HG03135 (cell line): ENCODE results near the gene CPS1.

ENCODE experiments used
- ATAC-seq: cut with Tn5 transposase; IDR thresholded peaks from one replicate; pipeline ENCODE4 v1.9.1; 2021; ENCODE audit warnings: mild to moderate bottlenecking, moderate library complexity; ENCODE audit not compliant: unreplicated experiment

The CPS1 gene

DNA sequence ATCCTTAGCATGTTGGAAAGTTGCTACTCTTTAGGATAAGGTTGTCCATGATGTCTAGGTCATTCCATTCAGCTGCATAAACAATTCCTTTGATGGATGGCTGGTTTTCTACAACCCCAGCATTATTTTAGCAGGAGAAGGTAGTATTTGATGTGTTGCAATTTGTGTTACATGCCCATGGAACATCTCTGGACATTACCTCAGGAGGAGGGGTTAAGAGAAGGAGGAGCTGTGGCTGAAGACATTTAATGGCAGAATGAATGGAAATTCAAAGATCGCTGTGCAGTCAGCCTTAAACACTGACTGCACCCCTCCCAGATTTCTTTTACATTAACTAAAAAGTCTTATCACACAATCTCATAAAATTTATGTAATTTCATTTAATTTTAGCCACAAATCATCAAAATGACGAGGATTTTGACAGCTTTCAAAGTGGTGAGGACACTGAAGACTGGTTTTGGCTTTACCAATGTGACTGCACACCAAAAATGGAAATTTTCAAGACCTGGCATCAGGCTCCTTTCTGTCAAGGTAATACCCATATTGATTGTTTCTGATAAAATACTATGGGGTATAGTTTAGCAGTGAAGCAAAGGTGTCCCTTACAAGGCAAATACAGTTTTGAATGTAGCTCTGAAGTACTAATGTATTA, at the start of gene CPS1:
CPS1 (plus strand) TSS at position 271 of the 652 bp plus-strand sequence; CDS start at position 406, 135 bp downstream.
- ATAC-seq: no peak

DNA sequence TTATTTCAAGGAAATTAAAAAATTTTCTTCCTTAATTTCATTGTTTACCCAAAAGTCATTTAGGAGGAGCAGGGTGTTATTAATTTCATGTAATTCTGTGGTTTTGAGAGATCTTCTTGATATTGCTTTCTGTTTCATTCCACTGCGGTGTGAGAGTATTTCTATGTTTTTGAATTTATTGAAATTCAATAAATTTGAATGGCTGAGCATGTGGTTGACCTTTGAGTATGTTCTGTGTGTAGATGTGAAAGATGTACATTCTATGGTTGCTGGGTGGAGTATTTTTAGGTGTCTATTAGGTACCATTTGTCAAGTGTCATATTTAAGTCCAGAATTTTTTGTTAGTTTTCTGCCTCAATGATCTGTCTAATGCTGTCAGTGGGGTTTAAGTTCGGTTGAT, 40.5 kb upstream of the CPS1 start:
- ATAC-seq: no peak

DNA sequence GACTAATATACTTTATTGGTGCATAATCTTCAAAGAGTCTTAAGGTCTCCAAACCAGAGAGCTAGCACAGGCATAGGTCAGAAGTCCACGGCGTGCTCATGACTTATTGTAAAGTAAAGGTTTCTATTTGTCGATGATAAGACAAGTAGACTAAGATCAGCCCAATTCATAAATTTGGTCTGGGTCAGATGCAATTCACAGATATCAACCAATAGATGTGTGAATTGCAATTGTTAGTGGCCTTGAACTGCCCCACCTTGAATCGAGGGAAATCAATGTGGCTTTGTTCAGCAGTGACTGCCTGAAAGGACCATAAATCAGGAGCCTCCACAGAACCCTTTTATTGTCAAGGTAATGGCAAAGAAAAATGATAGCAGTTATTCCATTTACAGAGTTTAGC, 39.1 kb upstream of the CPS1 start:
- ATAC-seq: no peak

DNA sequence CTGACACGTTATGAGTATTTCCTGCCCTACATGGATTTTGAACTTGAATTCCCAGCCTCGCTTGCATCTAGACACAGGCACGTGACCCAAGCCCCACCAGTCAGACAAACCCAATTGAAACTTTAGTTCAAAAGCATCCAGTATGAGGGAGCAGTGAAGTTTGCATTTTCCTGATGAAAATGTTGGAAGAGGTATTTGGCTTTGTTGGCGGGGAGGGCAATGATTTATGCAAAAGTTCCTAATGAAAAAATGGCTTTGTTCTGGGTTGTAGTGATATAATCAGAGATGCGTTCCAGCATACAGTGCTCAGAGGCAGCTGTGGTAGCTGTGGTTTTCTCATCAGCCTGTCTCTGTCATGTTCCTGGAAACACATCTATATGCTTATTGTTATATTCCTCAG, 36.8 kb upstream of the CPS1 start:
- ATAC-seq: no peak

DNA sequence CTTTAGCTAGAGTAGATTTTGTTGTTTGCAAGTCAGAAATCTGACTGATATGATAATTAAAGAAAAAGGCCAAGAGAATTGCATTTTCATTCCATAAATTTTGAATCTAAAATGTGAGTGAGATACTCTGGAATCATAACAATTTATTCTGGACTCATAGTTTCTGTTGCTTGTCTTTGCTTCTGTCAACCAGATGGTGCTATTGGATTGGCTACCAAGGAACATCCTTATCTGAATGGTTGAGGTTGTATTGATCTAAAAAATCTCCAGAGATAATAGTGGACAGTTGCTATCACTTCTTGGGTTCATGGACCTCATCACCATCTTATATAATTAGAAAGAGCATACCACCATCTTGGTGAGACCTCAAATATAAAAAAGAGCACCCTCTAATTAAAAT, 34.0 kb upstream of the CPS1 start:
- ATAC-seq: no peak

DNA sequence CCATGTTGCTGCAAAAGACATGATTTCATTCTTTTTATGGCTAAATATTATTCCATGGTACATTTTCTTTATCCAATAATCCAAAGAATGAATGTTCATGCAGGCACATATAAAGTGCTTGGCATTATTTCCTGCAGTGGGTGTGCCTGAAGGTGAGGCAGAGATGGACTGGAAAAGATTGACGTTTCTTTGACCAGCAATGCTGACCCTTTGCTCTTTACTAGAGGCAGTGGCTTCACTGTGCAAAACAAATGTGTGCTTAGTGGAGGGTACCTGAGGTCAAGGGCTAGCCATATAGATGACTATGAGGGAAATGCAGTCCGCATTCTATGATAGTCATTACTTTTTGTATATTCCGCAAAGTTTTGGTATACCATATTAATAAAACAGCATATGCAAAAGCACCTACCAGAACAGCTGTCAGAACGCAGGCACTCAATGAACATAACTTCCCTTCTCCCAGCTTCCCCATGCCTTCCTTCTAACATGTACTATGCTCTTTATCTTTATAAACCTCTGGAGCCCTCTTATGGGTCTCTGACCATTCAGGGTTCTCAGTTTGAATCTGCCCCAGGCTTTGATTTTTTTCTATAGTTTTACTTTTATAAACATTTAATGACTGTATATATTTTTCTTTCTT, 32.6 kb upstream of the CPS1 start:
- no peak for ATAC-seq

DNA sequence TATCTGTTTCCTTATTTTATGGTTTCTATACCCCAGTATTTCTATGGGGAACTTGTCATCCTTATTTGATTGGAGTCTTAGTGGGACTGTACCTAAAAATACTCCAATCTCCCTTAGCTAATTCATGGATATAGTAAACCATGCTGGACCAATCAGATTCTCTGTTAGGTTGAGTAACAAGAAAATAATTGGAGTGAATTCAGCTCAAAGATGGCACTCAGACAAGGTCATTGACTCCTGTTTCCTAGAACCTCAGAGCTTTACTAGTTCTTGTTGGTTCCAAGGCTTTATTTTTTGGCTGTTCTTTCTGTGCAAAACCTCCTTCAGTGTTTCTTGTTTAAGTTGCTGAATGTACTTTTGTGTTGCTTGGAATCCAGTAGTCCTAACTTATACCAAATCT, 31.9 kb upstream of the CPS1 start:
- ATAC-seq: no peak

DNA sequence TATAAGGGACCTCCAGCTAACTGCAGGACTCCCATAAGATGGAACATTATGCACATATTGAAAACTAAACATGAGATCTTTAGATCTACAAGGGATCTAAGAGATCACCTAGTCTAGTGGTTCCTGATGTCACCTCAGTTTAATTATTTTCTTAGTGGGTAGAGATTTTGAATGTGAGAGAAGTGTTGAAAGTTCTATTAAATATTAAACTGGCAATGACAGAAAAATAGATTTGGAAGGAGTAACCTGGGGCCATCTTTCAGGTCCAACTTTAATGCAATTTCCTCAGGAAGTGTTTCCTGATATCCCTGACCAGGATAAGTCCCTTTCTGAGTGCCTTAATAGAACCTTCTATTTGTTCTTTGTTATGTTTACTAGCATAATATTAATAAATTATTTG, 29.1 kb upstream of the CPS1 start:
- no peak for ATAC-seq

DNA sequence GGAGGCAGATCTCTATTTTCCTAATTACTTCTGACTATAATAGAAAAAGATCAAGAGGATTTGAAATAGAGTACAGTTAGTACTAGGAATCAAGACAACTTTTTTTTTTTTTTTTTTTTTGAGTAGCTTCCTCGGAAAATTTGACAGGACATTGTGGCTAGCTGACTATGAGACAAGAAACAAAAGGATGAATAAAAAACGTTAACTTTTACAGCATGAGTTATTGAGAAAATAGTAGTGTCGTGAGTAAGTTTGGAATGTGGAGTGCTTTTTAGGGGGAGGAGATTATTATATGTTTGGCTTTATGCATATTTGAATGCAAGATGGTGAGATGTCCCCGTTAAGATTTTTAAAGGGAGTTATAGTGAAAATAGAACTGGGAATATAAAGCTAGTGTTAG, 27.7 kb upstream of the CPS1 start:
- ATAC-seq: no peak

DNA sequence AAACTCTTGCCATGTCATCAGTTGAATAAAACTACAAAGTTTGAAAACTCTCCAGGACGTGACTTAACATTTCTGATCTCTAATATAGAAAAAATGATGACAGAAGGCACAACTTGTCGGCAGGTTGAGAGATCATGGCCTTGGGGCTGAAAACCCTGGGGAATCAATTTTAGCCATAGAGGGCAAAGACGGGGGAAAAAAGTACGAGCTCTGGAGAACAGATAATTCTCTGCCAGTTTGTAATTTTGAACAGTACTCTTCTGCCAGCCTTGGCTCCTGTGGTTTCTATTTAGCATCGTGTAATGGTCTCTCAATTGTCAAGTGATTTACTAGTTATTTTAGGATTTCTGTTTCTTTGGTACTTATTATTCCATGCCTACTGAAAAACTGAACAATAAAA, 25.3 kb upstream of the CPS1 start:
- no peak for ATAC-seq

DNA sequence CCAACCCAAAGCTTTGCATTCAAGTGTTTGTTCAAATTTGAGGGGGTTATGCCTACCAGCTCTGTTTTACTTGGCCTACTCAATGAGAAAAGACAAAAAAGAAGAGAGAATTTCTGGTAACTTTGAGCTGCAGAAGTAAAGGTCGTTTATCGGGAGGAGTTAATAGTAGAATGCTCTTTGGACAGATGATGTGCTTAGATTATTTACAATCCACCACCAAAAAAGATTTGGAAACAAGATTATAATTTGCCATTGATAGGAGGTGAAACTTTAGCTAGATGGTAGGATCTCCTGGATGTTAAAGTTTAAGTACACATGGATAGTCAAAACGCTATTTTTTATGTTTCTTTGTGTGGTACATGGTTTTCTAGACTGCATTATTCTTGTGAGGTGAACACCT, 24.9 kb upstream of the CPS1 start:
- no peak for ATAC-seq

DNA sequence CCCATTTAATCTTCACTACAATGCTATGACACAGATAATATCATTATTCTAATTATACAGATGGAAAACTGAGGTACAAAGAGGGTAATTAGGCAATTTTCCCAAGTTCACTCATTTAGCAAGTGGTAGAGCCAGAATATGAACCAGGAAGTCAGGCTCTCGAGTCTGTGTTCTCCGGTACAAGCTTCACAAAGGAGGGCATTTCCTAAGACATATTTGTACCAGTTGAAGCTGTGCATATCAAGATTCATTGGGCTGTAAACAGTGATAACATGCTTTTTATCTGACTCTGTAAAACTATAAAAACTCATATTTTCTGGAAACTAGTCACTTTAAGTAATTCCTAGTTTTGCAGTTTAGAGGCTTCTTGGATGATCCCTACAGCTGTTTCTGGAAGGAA, 23.0 kb upstream of the CPS1 start:
- ATAC-seq: no peak

DNA sequence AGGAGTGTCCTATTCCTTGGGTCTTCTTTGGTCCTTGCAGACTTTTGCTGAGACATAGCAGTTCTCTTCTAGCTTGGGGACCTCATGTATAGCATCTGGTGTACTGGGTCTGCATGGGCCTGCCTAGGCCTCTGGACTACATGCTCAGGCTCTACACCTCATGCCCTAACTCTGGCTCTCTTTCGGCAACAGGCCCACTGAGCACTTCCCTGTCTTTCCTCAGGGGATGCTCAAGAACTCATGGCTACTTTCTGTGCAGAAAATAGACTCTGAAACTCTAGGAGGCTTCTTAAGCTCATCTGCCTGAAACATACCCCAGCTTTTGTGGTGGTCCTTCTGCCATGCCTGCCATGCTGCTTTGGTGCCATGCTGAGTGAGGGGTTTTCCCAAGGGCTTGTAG, 21.5 kb upstream of the CPS1 start:
- ATAC-seq: no peak

DNA sequence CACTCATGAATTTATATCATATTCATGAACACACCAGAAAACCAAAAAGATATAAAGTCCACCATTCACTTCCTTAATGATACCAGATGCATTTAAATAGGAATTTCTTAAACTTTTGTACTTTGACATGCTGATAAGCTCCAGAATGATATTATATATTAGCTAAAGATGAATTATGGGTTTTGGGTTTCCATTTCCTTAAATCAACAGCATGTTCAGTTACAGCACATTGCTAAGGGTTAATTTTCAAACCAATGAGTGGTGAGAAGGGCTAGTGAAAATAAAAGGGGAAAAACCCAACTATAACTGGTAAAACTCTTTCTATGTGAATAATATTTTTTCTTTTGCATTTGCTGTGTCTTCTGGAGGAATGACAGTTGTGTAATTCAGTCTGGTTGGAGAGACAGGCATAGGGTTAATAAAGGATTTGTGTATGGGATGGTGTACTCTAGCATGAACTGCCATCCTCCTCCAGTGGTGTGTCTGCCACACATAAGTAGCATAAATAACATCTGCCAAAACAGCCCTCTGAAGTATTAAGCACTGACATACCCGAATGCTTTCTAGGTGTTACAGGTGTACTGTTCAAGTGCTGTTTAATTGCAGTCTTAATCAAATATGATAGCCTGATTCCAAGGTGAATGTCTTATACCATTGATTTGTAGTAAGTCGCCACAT, 19.3 kb upstream of the CPS1 start:
- peak; percentile 50 for ATAC-seq

DNA sequence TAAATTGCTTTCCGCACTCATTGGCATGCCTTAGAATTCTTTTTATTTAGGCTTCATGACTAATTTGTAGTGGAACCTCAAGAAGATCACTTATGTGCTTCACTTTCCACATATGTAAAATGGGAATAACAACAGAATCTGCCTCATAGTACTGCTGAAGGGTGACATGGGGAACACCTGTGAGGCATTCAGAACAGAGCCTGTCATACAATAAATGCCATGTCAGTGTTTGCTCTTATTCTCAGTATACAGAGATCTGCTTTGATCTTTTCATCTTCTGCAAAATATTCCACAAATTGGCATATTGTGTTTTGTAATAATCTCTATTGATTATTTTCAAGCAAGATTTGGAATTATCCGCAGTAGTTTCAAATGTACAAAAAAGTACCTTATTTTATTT, 17.4 kb upstream of the CPS1 start:
- ATAC-seq: no peak

DNA sequence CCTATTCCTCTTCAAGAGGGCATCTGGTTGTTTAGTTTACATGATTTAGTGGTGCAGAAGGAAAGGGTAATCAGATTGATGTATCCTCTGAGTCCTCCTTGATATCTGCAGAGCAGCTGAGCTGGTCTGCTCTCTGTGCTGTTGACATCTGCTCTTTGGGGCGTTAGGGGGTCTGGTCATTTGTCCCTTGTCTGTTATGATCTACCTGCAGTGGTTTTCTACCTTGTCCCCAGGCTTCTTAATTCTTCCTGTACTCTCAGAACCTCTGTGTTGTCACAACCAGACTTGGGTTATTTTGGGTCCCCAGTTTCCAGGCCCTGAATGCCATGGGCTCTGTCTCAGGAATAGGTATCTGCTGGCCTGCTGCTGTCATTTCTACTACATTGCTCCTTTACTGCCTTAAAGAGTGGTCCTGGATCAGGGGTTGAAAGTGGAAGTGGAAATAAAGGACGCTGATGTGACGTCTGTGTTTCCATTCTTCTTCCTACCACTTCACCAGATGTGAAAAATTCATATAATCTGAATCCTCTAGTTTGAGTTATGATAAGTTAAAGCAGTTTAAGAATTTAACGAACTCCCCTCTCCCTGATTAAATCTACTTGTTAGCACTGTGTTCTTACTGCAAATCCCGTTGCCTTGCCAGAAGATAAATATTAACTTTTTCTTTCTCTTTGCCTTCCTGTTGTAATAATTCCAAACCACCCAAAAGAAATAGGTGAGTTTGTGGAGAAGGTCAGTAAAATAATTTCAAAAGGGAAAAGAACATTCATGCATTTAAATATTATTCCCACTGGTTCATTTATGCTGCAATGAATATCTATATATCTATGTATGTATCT, 16.6 kb upstream of the CPS1 start:
- no peak for ATAC-seq

DNA sequence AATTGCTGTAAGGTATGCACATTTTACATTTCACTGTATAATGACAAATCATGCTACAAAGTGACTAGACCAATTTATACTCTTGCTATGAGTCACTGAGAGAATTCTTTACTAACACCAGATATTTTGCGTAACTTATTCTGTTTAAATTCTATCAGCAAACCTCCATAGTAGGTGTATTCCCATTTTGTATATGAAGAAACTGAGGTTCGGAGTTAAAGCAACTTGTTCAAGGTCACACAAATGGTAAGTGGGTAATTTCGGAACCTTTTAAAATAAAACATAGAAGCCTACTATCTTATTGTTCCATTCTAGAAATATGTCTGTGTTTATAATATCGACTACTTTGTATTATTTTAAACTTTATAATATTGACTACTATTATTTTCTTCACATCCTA, 15.9 kb upstream of the CPS1 start:
- no peak for ATAC-seq

DNA sequence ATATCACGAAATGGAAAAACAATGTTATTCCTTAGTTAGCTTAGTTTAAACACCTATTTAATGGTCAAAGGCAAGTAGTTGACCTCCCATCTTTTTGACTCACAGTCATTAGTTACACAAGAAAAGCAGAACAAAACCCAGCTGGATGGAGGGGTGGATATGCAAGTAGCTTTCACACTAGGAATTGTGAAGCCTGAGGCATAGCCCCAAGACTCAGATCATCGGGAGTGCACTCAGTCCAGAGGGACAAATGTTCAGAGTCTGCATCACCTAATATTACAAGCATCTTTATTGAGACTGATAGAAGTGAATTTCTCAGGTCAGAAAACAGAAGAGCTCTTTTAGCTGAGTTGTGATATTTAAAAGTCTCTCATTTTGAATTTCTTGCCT, 15.5 kb upstream of the CPS1 start:
- no peak for ATAC-seq

DNA sequence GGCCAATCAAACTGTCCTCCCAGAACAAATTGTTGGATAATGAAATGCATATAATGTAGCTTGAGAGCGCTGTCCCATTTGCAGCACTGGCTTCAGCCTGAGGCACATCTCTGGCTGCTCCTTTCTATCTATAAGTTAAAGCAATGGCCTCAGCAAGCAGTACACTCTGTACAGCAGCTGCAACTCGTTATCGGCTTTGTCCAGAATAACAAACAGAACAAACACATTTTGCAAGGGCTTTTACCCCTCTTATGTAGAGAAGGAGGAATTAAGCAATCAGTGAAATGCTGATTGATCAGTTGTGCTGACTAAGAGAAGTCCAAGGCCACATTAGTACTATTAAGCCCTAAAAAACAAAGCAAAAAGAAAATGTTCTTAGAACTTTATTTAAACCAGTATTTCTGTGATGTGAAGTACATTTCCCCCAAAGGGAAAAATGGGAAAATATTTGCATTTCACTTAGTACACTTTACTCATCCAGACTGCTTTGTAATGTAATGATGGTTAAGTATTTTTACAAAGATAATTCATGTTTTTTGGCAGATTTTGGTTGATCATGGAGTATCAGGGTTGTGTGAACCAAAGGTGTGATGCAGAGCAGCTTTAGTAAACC, 15.0 kb upstream of the CPS1 start:
- ATAC-seq: no peak

DNA sequence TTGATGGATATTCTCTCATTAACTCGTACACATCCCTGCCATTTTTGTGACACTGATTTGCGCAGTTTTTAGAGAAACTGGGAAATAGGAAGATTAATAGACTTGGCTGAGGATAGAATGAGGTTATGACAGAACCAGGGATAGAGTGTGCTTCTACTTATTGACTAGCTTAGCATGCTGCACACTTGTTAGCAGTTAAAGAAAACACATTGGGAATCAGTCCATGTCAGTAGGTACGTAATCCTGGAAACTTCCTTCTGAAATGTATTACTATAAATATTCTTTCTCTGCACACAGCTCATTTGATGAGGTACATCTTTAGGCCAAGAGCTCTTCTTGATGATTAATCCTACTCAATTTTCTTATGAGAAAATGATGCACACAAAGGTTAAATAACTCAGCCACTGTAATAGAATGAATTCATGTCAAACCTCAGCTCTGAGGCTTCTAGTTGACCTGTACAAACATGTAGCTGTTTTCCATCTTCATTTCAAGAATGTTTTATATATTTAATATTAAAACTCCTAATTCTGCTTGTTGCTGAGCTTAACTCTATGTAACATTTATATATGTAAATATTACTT, 12.3 kb upstream of the CPS1 start:
- ATAC-seq: no peak

DNA sequence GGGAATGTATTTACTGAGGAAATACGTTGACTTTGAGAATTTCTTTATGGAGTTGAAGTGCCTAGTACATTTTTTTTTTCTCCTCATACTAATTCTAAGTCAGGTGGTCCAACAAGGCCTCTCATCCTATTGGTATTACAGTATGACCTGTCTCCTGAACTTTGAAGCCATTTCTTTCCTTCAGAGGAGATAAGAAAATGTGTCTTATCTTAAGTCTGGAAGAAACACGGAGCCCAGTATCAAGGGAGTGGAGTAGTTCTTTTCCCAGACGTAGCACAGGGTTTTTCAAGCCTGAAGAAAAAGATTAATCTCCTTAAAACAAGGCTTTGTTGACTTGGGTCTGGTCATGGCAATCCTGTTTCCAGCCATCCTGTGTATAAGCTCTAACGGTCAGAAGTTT, 11.6 kb upstream of the CPS1 start:
- no peak for ATAC-seq
